HG03280 (cell line): Measurements from ENCODE around the gene GABRB3.
"Not testable (repeated sequence)": the region's sequence is repeated elsewhere in the genome, so short reads cannot be mapped to it uniquely, and the experiment has no call there.

Experiments
- ATAC-seq: cut with Tn5 transposase; IDR thresholded peaks from one replicate; pipeline ENCODE4 v1.9.1; 2021; ENCODE audit warnings: mild to moderate bottlenecking, moderate library complexity; ENCODE audit not compliant: unreplicated experiment

GABRB3 gene

DNA sequence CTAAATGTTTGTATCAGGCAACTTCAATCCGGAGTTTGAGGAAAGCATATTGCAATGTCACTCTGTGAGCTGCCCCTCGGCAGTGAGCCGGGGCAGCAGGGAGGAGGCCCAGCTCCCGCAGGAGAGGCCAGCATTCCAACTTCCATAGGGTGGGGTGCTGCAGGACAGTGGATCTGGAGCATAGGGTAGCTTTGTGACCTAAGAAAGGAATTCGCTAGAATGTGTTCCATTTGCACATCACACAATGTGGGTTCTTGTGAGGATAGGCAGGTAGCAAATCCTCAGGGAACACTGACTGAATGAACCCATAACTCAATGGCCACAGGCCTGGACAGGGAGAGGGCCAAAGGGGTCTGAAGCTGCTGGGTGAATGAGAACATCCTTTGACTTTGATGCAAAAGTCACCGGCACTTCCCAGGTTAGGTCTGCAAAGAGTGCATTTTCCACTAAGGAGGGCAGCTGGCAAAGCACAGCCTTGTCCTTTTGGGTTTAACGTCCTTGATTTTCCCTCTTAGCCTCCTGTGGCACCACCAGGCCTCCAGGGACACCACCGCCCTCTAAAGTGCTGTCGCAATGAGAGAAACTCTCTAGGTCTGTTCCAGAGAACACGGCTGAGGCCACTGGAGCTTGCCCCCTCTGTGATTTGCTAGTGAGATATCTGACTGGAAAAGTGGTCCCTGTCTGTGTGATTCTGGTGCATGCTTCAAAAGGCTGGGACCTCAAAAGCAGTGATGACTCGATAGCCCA lies 36.2 kb downstream of the GABRB3 start:
- no peak for ATAC-seq

DNA sequence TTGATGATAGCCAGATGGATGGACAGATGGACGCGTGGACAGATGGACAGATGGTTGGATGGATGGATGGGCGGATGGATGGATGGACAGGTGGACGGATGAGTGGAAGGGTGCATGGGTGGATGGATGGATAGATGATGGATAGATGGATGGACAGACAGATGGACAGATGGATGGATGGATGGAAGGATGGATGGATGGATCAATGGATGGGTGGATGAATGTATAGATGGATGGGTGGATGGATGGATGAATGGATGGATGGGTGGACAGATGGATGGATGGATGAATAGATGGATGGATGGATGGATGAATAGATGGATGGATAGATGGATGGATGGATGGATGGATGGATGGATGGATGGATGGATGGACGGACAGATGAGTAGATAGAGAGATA lies 40.9 kb downstream of the GABRB3 start:
- ATAC-seq = no peak

DNA sequence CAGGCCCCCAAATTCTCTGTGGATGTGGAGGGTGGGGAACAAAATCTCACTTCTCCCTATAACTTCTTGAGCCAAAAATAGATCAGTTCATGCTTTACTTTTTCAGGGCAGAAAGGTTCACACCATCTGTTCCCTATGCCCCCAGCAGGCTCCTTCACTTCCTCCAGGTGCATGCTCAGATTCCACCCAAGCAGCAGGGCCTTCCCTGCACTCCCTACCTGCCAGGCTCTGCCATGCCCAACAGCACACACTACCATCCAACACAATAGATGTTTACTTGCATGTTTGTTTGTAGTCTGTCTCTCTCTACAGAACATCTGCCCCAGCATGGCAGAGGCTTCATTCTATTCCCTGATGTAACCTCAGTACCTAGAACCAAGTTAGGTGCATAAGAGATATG lies 43.3 kb downstream of the GABRB3 start:
- ATAC-seq = no peak

DNA sequence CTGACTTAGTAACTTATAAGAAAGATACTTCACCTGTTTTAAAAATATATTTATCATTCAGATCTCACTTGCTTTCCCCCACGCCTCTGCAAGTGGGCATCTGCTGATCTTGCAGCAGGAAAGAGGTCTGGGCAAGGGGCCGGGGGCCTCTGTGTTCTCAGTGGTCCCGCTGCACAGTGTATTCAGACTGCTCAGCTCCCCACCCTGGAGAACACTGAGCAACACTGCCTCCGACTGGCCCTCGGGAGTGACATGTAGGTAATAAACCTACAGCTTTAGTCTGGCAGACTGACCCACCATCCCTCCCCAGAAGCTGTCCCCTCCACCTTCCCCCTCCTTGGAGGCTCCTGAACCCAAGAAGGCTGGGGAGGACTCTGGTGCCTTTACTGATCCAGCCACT lies 43.8 kb downstream of the GABRB3 start:
- no peak for ATAC-seq

DNA sequence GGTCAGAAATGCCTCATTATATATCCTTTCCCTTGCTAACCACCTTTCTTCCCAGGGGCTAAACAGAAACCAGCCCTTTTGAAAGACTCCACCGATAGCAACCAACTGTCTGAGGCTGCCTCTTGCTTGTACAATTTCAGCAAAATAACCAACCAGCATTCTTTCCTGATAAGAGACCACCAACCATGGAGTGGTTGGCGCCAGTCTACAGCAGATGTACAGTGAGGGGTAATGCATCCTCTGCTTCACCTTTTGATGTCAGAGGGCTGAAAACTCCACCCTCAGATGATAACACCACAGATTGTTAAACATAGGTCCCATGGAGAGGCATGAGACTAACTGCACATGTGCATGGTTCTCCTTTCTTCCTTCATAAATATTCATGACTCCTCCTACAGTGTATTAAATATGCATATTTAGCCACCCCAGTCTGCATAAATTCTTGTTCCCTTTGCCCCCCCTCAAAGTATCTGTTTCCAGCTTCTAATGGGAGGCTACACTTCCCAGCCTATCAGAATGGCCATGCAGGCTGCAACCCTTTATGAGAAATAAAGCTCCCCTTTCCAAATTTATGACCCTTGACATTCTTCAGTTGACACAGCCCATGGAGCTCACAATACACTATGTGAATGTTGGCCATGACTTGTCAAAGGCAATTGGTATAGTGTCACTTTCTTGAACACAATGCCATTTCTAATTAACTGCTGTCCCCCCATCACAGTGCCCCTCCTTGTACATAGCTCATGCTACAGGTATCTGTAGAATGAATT lies 48.3 kb downstream of the GABRB3 start:
- ATAC-seq = no peak

DNA sequence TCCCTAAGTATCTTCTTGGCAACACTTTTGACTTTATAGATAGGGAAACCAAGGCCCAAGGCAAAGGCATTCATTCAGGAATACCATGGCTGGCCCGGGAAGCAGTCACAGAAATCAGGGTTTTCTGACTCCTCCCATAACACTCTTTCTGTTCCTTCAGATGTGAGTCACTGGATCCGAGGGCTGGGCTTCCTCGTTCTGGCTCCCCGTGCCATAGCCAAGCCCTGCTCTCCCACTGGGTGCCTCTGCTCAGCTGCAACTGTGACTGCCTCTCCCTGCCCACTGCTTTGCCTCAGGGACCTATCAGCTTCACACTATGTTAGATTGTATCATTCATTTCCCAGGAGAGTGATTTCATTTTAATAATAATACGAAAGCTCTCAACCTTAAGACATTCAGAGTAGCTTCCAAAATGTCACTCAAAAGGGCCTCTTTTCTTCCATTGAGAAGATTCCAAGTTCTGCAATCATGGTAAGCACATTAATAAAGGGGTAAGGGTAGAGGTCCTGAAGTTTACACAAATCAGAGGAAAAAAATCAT lies 50.2 kb downstream of the GABRB3 start:
- no peak for ATAC-seq

DNA sequence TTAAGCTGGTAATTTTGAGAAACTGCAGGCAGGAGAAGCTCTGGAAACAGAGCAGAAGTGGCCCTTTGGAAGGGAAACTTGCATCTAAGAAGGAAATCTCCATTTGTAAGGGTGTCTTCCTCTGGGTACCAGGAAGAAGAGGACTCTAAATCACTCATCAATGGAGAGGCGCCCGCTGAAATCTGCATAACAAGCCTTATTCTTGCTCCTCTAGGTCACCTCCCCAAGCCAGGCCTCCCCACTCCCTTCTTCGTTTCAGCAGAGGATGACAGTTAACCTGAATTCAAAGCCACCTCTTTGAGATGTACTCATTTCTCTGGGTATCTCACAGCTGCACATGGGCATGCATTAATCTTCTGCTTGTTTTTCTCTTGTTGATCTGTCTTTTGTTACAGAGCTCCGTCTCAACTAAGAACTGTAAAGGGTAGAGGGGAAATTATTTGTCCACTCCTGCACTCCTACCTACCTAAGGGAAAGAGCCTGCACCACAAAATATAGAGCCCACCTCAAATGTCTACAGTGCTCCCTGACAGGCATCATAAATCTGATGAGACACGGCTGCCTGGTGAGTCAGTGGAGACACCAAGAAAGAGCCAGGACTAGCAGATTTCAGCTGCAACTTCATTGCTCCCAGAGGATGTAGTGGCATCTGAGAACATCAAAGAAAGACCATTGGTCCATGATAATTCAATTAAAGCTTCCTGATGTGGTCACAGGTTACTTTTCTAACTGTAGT lies 51.5 kb downstream of the GABRB3 start:
- ATAC-seq = no peak

DNA sequence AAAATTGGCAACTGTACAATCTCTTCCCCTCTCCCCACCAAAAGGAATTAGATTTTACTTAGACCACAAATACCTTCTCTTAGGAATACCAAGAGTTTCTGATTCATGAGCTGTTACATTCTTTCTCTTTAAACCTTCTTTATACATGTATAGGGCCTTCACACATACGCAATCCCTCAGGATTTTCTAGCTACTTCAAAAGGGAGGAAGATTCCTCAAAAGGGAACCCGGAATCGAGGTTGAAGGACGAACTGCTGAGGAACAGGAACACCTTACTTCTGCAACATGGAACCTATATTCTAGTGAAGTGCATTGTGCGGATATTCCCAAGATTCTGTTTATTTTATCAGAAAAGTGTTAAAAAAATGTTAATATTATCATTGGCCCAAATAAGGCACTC lies 52.3 kb downstream of the GABRB3 start:
- no peak for ATAC-seq

GRCh38 chr15:26719866-26720265 lies 53.0 kb downstream of the GABRB3 start:
- not testable (repeated sequence) for ATAC-seq

DNA sequence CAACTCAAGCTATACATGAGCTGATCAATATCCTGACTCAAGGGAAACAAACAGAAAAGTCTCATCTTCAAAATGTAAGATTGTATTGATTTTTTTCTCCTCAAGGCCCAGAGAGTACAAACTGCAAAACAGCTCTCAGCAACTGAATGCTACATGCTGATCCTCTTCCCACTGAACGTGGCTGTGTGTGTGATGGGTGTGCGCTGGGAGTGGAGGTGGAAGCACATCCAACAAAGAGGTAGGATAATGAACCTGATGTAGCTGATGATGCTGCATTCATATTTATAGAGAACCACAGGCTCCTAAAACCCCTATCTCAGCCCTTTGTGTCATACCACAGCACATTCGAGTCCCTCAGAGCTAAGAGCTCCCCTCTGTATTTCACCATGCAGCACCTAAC lies 56.8 kb downstream of the GABRB3 start:
- no peak for ATAC-seq

- no peak for ATAC-seq
These were observed 59.4 kb downstream of the GABRB3 start for GRCh38 chr15:26713498-26713897.

DNA sequence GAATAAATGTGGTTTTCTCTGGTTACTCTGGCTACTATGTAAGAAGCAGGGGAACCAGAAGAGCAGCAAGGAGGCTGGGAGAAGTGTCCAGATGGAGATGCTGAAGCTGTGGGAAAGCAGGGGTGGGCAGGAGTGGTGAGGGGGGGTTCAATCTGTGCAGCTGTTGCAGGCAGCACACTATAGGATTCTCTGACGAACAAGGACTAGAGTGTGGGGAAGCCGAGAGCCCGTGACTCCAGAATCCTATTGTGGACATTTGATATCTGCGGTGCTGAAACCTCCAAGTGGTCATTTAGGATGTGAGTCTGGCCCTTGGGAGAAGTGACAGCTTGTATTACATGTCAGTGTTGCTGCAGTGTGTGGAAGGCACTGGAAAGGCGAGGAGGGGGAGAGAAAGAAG lies 60.5 kb downstream of the GABRB3 start:
- ATAC-seq = no peak

DNA sequence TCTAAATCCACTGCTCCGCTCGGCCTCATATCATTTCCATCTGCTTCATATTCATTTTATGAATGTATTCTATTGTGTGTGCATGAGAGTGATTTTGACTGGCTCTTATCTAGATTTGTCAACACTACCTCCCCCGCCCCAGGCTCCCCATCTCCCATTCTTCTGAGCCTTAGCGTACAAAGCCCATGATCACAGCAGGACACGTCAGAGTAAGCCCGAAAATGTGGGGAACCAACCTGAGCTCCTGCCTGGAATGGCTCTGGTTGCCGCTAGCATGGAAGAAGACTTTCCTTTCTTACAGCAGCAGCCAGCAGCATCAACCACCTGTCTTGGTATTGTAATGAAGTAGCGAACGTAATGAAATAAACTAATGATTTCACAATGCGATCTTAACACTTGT lies 61.4 kb downstream of the GABRB3 start:
- no peak for ATAC-seq

- no peak for ATAC-seq
These were observed 70.5 kb downstream of the GABRB3 start for GRCh38 chr15:26702381-26702780.

GRCh38 chr15:26698555-26698954 lies 74.3 kb downstream of the GABRB3 start:
- no peak for ATAC-seq

GRCh38 chr15:26697913-26698312 lies 75.0 kb downstream of the GABRB3 start:
- ATAC-seq = no peak

DNA sequence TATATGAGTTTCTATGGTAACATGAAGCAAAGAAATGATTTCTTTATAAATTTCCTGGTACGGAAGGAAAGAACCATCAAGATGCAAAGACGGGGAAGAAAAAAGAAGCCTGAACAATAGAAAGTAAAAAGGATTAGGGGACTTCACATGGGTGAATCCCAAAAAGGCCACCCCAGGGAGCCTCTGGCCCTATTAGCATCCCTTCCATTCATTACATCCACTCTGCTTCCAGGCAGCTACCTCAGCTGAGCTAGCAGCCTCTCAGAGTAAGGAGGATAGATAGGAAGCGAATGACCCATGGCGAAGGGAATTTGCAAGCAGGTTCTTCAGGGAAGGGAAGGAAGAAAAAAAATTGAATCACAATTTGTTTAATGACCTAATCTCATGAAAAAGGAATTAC lies 81.6 kb downstream of the GABRB3 start:
- no peak for ATAC-seq

- no peak for ATAC-seq
These were observed 82.1 kb downstream of the GABRB3 start for GRCh38 chr15:26690778-26691177.

- ATAC-seq = no peak
These were observed 83.4 kb downstream of the GABRB3 start for GRCh38 chr15:26689462-26689861.

GRCh38 chr15:26686547-26687187 lies 86.2 kb downstream of the GABRB3 start:
- ATAC-seq = no peak

- no peak for ATAC-seq
These were observed 90.2 kb downstream of the GABRB3 start for GRCh38 chr15:26682598-26683164.
